K562 (cell line): ENCODE results near the gene FBN3. TPM values are rescaled to one million over a fixed set of nuclear protein-coding genes. Genes with fewer than 3 reads are reported as not detected.

Experiments used
- ATAC-seq: fragments of 200-7000 bp; cut with Tn5 transposase; 3 replicates; pipeline ENCODE4 v1.9.1; 2020; ENCODE audit warnings: moderate library complexity
- BruUV-seq: library from RNA; stranded (reverse); fragments of 400-500 nt; replicated peaks from 2 replicates; lab custom pipeline; 2021; lab: Mats Ljungman, UMichigan
- CTCF ChIA-PET: fragments of 300-600 bp; formaldehyde crosslinking; extraction: SDS; loops from one replicate; lab custom pipeline; 2021; ENCODE audit warnings: low intra/inter-chr PET ratio; lab: Yijun Ruan, JAX
- POLR2A ChIA-PET: fragments of 300-600, 350-650 bp; sonication (Branson Sonifier 250); formaldehyde crosslinking; extraction: SDS; loops from one replicate; lab custom pipeline; 2021; ENCODE audit warnings: antibody characterized with exemption, inconsistent platforms; lab: Yijun Ruan, JAX
- DNase-seq, 4 experiments: peaks; one replicate each; pipeline versions ENCODE4 v3.0.0 to v3.0.0-alpha.2; 2011 to 2018; ENCODE audit warnings: low spot score in 3 of 4, mixed read lengths in 3 of 4; ENCODE audit errors: extremely low read depth in 1 of 4
- FAIRE-seq: peaks from 2 replicates; lab custom pipeline; 2011; peaks lifted over from hg19 to GRCh38; lab: Jason Lieb, UNC
- H2AFZ ChIP-seq: 2 replicates; pipeline ENCODE4 v1.6.0; 2011; ENCODE audit warnings: low read depth, low read length, control low read depth, inconsistent platforms
- H3K27ac ChIP-seq: fragments of 200-600 bp; 3 replicates; pipeline ENCODE4 v1.8.0; 2011; ENCODE audit warnings: low read depth, mild to moderate bottlenecking, control low read depth, inconsistent platforms, low read length, moderate library complexity, mixed read lengths; ENCODE audit errors: extremely low read depth
- H3K27me3 ChIP-seq, 2 experiments: fragments of 300-600 bp in 1 of 2; 2 replicates in 1 of 2; 3 replicates in 1 of 2; pipeline versions ENCODE4 v1.6.0 to v1.8.0; 2011; ENCODE audit warnings: inconsistent platforms in 2 of 2, low read length in 2 of 2, mild to moderate bottlenecking in 1 of 2, mixed read lengths in 1 of 2, moderate library complexity in 1 of 2; ENCODE audit not compliant: control insufficient read depth in 2 of 2, insufficient read depth in 2 of 2
- H3K36me3 ChIP-seq: fragments of 300-600 bp; 3 replicates; pipeline ENCODE4 v1.8.0; 2011; ENCODE audit warnings: mild to moderate bottlenecking, low read length, inconsistent platforms; ENCODE audit not compliant: control insufficient read depth, insufficient read depth
- H3K4me1 ChIP-seq, 2 experiments: fragments of 200-600 bp in 1 of 2; replicated peaks in 1 of 2; 2 replicates in 1 of 2; 3 replicates in 1 of 2; pipeline versions ENCODE4 v1.5.1 to v1.8.0; 2011; ENCODE audit warnings: inconsistent platforms in 2 of 2, low read length in 2 of 2, mild to moderate bottlenecking in 1 of 2, mixed read lengths in 1 of 2, moderate library complexity in 1 of 2; ENCODE audit not compliant: control insufficient read depth in 2 of 2, insufficient read depth in 2 of 2
- H3K4me2 ChIP-seq: 2 replicates; pipeline ENCODE4 v1.6.1; 2011; ENCODE audit warnings: low read length, control low read depth, inconsistent platforms, mixed read lengths; ENCODE audit not compliant: insufficient read depth
- H3K4me3 ChIP-seq: fragments of 200-600 bp; sonication (generic), shearing (Covaris generic); 2 replicates; pipeline ENCODE4 v1.5.1; 2016; ENCODE audit warnings: control low read depth, inconsistent platforms
- H3K79me2 ChIP-seq: fragments of 200-600 bp; 3 replicates; pipeline ENCODE4 v1.8.0; 2011; ENCODE audit warnings: low read length, inconsistent platforms; ENCODE audit not compliant: control insufficient read depth, insufficient read depth
- H3K9ac ChIP-seq, 2 experiments: 2 replicates each; pipeline versions ENCODE4 v1.6.0 to v1.6.1; 2011; ENCODE audit warnings: low read depth in 2 of 2, low read length in 2 of 2, control low read depth in 1 of 2, inconsistent platforms in 1 of 2, mild to moderate bottlenecking in 1 of 2, mixed read lengths in 1 of 2; ENCODE audit not compliant: insufficient read depth in 1 of 2
- H3K9me1 ChIP-seq: one replicate; pipeline ENCODE4 v1.6.0; 2011; ENCODE audit warnings: inconsistent platforms, mild to moderate bottlenecking, low read length, moderate library complexity; ENCODE audit not compliant: control insufficient read depth, insufficient read depth
- H3K9me3 ChIP-seq: replicated peaks from 2 replicates; pipeline ENCODE4 v1.5.1; 2011; ENCODE audit warnings: low read depth, low read length, inconsistent platforms; ENCODE audit not compliant: control insufficient read depth, insufficient read depth
- H4K20me1 ChIP-seq: replicated peaks from 2 replicates; pipeline ENCODE4 v1.6.1; 2011; ENCODE audit warnings: low read length, inconsistent platforms, mixed read lengths; ENCODE audit not compliant: control insufficient read depth, insufficient read depth
- HNRNPUL1 ChIP-seq: fragments of 200-400 bp; formaldehyde crosslinking; IDR thresholded peaks from 2 replicates; pipeline ENCODE4 v1.6.1; 2017; ENCODE audit warnings: low read length
- KHSRP ChIP-seq: fragments of 450-650 bp; IDR thresholded peaks from 2 replicates; pipeline ENCODE4 v1.6.1; 2017
- MEF2A ChIP-seq: IDR thresholded peaks from 2 replicates; pipeline ENCODE4 v1.6.1; 2011; ENCODE audit warnings: low read depth, mild to moderate bottlenecking, low read length, moderate library complexity; ENCODE audit not compliant: control insufficient read depth
- MYC ChIP-seq, 2 experiments: fragments of 250-450 bp in 1 of 2; sonication (Bioruptor Pico) in 1 of 2; IDR thresholded peaks; 2 replicates each; pipeline versions ENCODE4 v1.5.1 to v1.6.1; 2012 to 2021; ENCODE audit warnings: low read depth in 2 of 2, borderline replicate concordance in 1 of 2, improper control_type of control experiment in 1 of 2, low read length in 1 of 2, mild to moderate bottlenecking in 1 of 2, moderate library complexity in 1 of 2
- NFIC ChIP-seq: fragments of 450-650 bp; IDR thresholded peaks from 2 replicates; pipeline ENCODE4 v1.6.1; 2017; ENCODE audit warnings: mild to moderate bottlenecking, inconsistent platforms
- PML ChIP-seq: IDR thresholded peaks from 2 replicates; pipeline ENCODE4 v1.6.1; 2012; ENCODE audit warnings: low read length, inconsistent platforms
- RBM15 ChIP-seq: fragments of 200-400 bp; formaldehyde crosslinking; IDR thresholded peaks from 2 replicates; pipeline ENCODE4 v1.6.1; 2018; ENCODE audit warnings: mild to moderate bottlenecking, low read length, moderate library complexity; ENCODE audit not compliant: insufficient read depth
- XRCC4 ChIP-seq: IDR thresholded peaks from one replicate; pipeline ENCODE4 v1.6.1; 2011; ENCODE audit not compliant: insufficient read depth, insufficient read length; ENCODE audit errors: extremely low read depth
- ZBED1 ChIP-seq: IDR thresholded peaks from 2 replicates; pipeline ENCODE4 v1.6.1; 2014
- ZNF175 ChIP-seq: fragments of 200-800 bp; sonication (Bioruptor generic); IDR thresholded peaks from 2 replicates; pipeline ENCODE4 v1.6.1; 2016; ENCODE audit warnings: low read depth, mild to moderate bottlenecking, missing genetic modification characterization, missing compliant biosample characterization
- WGBS: fragments of 100-300 bp; shearing (Covaris generic); methylation state at CpG from one replicate; pipeline ENCODE4 v1.1.6; 2016; ENCODE audit warnings: low coverage, mixed read lengths; ENCODE audit not compliant: insufficient coverage; ENCODE audit errors: missing lambda C conversion rate; 5-methylcytosine and 5-hydroxymethylcytosine counted together
- in situ Hi-C: fragments of 300-500 bp; cut with MboI; formaldehyde crosslinking; loops from 4 replicates; pipeline ENCODE4 v1.15.0; 2018; ENCODE audit warnings: inconsistent platforms, mixed read lengths
- intact Hi-C: fragments of 100-400 bp; cut with micrococcal nuclease; formaldehyde crosslinking; loops from 2 replicates; pipeline ENCODE4 v1.14.2; 2022
- polyA plus RNA-seq, 8 experiments: library from polyadenylated mRNA; depleted of rRNA in 4 of 8; stranded (reverse) in 5 of 8; unstranded in 3 of 8; fragments of >200 nt; fragmentation: Nextera tagmentation in 2 of 8; fragmentation: Illumina TruSeq in 1 of 8; extraction: Ambion mirVana in 2 of 8; extraction: Trizol in 1 of 8; gene quantifications; 2 replicates each; pipeline versions ENCODE4 v1.2.1 to v1.2.3, GENCODE V29; 2011 to 2014; ENCODE audit warnings: inconsistent platforms in 1 of 8, missing spikeins in 1 of 8
- total RNA-seq, 7 experiments: library from RNA; depleted of rRNA in 6 of 7; stranded (reverse); fragments of >200 nt in 6 of 7; fragmentation: Illumina TruSeq in 2 of 7; extraction: Trizol in 2 of 7; gene quantifications; 2 replicates each; pipeline versions ENCODE4 v1.2.1 to v1.2.3, GENCODE V29; 2011 to 2021; ENCODE audit warnings: low replicate concordance in 1 of 7
- TF ChIP-seq, protein P1 (sequence below): sonication (generic); formaldehyde crosslinking; IDR thresholded peaks from 2 replicates; pipeline ENCODE4 v1.8.1; 2022; ENCODE audit warnings: missing genetic modification reagents
- TF ChIP-seq, protein P2 (sequence below): fragments of 450-650 bp; formaldehyde crosslinking; IDR thresholded peaks from 2 replicates; pipeline ENCODE4 v1.4.0; 2020; ENCODE audit warnings: mild to moderate bottlenecking, moderate library complexity

The FBN3 gene
- total and polyA plus RNA-seq, 9 of the 15 experiments (the other 6 are each of a cell fraction or from before 2014, with no cell fraction given), result under 0.01 to 0.29 (median 0.01) TPM; not detected in 4

DNA sequence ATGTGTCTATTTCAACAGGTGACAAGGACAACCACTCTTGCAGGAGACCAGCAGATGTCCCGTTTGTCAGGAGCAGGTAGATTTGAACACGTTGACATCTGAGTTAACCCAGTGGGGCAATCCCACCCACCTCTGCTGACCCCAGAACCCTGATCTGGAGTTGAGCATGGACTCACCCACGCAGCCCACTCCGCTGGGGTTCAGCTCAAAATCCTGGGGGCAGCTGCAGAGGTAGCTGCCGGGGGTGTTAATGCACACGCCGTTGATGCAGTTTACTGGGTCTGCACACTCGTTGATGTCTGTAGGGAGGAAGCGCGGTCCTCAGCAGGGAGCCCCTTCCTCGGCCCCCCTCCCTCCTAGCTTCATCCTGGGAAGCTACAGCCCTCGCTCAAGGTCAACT lies 39.9 kb downstream of the FBN3 start:
- Histone ChIP-seq H3K9ac (no peak overlapping the region), H3K9me1 (peaks cover 4% of the 10 kb centered on the region), H3K79me2 (no peaks in the 10 kb centered on the region), H3K27me3 (peaks cover 33 to 43% of the 10 kb centered on the region in 2 experiments), H3K4me2 (no peak overlapping the region), H3K36me3 (no peaks in the 10 kb centered on the region), H2AFZ (no peak overlapping the region), H3K4me3 (no peak overlapping the region), H3K27ac (no peak overlapping the region), H4K20me1 (0 out of 2 replicates have a peak, but pooled peaks cover 13% of the 10 kb centered on the region), H3K4me1 (peaks cover 0 to 5% of the 10 kb centered on the region in 2 experiments; a peak in 1 of 5 replicates), H3K9me3 (no peaks in the 10 kb centered on the region)
- no peak for TF ChIP-seq NFIC
- ChIA-PET POLR2A (no interaction called here), CTCF (no interaction called here)
- in situ Hi-C loops (no loop called here), intact Hi-C loops (no loop called here)
- ATAC-seq, result no peak
- WGBS, result 2% methylated on average over 12 of the region's 12 CpGs
- BruUV-seq, result no TSS peak
- no peak for FAIRE-seq
- DNase-seq, result peak in 2 of 4 experiments; percentile 6 to 7

DNA sequence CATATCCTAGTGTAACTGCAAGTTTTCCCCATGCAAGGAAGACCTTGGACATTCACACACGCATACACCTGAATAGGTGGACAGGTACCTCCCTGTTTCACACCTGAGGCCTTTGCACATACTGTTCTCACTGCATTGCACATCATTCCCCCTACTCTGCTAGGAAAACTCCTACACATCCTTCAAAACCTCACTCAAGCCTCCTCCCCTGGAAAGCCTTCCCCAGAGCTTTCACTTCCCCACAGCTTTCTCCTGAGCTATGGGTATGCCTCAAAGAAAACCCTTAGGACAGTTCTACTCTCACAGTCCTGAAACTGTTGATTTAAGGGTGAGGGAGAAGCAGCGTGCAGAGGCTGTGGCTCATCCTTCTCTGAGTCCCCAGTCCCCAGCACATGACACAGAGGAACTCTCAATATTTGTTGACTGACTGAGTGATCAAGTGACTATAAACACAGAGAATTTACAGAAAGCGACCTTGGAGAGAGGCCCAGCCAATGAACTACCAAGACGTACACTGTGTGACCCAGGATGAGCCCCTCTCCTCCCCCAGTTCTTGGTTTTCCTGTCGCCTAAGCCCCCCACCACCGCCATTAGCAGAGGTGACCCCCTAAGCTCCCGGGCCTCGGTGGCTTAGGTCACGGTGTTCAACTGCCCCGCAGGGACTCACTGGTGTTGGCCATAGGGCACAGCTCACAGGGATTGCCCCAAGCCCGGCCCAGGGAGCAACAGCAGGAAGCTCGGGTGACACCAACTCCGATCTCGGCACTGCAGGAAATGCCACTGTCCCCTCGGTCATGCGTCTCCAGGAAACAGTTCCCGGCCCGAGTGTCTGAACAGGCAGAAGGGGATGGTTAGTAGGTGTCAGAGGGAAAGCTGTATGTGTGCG lies 40.6 kb downstream of the FBN3 start:
- no TSS peak for BruUV-seq
- ATAC-seq, result no peak
- Histone ChIP-seq H3K9me3 (no peaks in the 10 kb centered on the region), H3K4me1 (peaks cover 0 to 5% of the 10 kb centered on the region in 2 experiments; a peak in 1 of 5 replicates), H3K9me1 (peaks cover 4% of the 10 kb centered on the region), H3K27me3 (peaks cover 33 to 43% of the 10 kb centered on the region in 2 experiments), H3K9ac (no peak overlapping the region), H2AFZ (no peak overlapping the region), H3K27ac (no peak overlapping the region), H4K20me1 (0 out of 2 replicates have a peak, but pooled peaks cover 13% of the 10 kb centered on the region), H3K4me2 (no peak overlapping the region), H3K4me3 (no peak overlapping the region), H3K79me2 (no peaks in the 10 kb centered on the region), H3K36me3 (no peaks in the 10 kb centered on the region)
- ChIA-PET POLR2A (no interaction called here), CTCF (no interaction called here)
- DNase-seq, result peak in 2 of 4 experiments; percentile 7
- intact Hi-C loops, result no loop called here
- no peak for FAIRE-seq
- in situ Hi-C loops, result no loop called here
- 3% methylated on average over 19 of the region's 19 CpGs for WGBS
- TF ChIP-seq, protein P1, sequence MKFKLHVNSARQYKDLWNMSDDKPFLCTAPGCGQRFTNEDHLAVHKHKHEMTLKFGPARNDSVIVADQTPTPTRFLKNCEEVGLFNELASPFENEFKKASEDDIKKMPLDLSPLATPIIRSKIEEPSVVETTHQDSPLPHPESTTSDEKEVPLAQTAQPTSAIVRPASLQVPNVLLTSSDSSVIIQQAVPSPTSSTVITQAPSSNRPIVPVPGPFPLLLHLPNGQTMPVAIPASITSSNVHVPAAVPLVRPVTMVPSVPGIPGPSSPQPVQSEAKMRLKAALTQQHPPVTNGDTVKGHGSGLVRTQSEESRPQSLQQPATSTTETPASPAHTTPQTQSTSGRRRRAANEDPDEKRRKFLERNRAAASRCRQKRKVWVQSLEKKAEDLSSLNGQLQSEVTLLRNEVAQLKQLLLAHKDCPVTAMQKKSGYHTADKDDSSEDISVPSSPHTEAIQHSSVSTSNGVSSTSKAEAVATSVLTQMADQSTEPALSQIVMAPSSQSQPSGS (CRISPR knock-in tag), result no peak
- TF ChIP-seq RBM15, result no peak
- TF ChIP-seq ZBED1, result no peak
- no peak for TF ChIP-seq MEF2A
- no peak for TF ChIP-seq XRCC4
- TF ChIP-seq HNRNPUL1, result no peak
- TF ChIP-seq, protein P2, sequence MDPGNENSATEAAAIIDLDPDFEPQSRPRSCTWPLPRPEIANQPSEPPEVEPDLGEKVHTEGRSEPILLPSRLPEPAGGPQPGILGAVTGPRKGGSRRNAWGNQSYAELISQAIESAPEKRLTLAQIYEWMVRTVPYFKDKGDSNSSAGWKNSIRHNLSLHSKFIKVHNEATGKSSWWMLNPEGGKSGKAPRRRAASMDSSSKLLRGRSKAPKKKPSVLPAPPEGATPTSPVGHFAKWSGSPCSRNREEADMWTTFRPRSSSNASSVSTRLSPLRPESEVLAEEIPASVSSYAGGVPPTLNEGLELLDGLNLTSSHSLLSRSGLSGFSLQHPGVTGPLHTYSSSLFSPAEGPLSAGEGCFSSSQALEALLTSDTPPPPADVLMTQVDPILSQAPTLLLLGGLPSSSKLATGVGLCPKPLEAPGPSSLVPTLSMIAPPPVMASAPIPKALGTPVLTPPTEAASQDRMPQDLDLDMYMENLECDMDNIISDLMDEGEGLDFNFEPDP (CRISPR knock-in tag), result no peak
- no peak for TF ChIP-seq ZNF175 (CRISPR knock-in tag)
- no peak for TF ChIP-seq PML
- no peak for TF ChIP-seq MYC (IDR thresholded peaks at IDR 0.05; ENCODE audit: low read depth, low read length)
- TF ChIP-seq MYC (CRISPR knock-in tag; IDR thresholded peaks at IDR 0.05; ENCODE audit: borderline replicate concordance, low read depth), result no peak
- TF ChIP-seq KHSRP, result no peak
